ENCODE data around the gene ARHGEF4.

Gene ARHGEF4

GRCh38 chr2:130820279-130820861 is 16.3 kb upstream of the ARHGEF4 start:
- no peak for DNase-seq

GRCh38 chr2:130821867-130822266 is 14.8 kb upstream of the ARHGEF4 start:
- no peak for DNase-seq

DNA sequence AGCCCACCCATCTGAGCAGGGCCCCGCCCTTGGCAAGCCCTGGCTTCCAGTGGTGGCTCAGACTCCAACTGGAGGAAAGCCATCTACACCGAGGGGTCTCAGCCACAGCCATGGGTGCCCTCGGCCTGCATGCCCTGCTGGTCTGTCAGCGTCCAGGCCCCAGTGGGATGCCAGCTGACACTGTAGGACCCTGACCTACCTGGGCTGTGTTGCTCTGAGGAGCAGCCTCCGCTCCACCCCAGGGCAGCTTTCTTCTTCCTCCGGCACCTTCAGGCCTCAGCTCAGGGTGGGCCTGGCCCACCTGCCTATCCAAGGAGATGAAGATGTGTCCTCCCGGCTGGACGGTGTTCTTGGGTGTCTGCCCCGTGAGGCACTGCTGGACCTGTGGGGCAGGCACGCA is 13.9 kb upstream of the ARHGEF4 start:
- DNase-seq, result no peak

- DNase-seq, result no peak
Measured at GRCh38 chr2:130823171-130823885, 13.4 kb upstream of the ARHGEF4 start.

DNA sequence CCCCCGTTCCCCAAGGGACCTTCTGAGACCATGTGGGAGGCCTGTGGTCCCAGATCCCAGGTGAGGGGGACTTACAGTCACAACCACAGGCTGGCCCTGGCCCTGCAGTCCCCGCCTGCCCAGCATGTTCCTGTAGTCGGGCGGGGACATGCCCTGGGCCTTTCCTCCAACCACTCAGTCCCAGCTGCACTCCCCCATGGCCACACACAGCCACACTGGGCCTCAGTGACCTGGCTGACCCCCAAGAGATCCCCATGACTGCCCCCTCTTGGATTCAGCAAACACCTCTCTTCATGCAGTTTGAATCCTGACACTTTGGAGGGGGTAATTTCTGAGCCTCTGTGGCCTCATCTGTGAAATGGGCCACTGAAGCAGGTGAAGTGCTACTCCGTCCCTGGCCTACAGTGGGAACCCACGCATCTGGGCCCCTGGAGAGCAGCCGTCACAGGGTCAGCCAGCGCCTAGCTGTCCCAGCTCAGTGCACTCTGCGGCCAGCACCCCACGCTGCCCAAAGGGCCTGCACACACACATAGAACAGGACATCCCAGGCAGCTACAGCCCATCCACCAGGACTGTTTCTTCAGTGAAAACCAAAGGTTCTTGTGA is 12.7 kb upstream of the ARHGEF4 start:
- DNase-seq, result peak; percentile 36 to 43

- peak; percentile 59 to 73 for DNase-seq
Measured at GRCh38 chr2:130824492-130825061, 12.1 kb upstream of the ARHGEF4 start.

DNA sequence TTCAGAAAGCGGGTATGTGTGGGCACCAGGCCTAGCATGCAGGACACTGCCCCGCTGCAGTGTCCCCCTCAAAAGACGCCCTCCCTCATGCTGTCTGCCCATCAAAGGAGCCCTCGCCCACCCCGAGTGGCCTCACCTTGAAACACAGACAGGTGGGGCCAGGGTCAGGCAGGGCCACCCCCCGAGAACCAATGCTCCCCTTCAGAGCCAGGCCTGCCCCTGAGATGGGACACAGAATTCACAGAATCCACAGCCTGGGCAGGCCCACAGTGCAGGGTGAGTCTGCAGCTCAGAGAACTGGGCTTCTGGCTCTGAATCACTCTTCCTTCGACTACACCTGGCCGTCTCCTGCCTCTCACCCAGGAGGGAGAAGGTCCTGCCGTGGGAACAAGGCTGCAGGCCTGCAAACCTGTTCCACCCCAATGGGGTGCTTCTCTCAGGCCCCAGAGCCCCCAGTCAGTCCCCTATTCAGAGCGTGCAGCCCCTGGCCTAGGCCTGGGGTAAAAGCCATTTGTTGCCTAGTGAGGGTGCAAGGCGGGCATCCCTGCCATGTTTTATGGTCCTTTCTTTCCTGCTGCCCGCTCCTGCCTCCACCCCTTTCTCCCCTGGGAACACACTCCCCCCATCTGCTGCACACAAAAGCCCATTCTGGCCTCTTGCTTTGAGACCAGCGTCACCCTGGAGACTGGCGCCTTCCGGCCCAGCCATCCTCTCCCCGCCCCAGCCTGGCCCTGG is 11.3 kb upstream of the ARHGEF4 start:
- DNase-seq, result no peak

- no peak for DNase-seq
Measured at GRCh38 chr2:130825966-130826253, 10.8 kb upstream of the ARHGEF4 start.

DNA sequence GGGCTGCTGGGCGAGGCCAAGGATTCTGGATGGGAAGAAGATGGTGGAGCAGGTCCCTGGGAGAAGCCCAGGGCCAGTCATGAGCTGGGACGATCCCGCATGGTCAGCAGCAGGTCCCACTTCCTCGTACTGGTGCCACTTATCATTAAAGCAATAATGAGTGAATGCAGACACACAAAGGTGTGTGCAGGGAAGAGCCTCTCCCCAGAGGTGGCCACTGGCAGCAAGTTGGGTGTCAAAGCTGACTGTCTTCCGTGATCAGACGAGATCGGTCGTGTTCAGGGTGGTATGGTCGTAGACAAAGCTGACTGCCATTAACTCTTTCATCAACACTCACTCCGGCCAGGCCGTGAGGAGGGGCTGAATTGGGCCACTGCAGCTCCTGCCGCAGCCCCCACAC is 10.3 kb upstream of the ARHGEF4 start:
- no peak for DNase-seq

GRCh38 chr2:130826821-130827501 is 9.8 kb upstream of the ARHGEF4 start:
- DNase-seq, result no peak

DNA sequence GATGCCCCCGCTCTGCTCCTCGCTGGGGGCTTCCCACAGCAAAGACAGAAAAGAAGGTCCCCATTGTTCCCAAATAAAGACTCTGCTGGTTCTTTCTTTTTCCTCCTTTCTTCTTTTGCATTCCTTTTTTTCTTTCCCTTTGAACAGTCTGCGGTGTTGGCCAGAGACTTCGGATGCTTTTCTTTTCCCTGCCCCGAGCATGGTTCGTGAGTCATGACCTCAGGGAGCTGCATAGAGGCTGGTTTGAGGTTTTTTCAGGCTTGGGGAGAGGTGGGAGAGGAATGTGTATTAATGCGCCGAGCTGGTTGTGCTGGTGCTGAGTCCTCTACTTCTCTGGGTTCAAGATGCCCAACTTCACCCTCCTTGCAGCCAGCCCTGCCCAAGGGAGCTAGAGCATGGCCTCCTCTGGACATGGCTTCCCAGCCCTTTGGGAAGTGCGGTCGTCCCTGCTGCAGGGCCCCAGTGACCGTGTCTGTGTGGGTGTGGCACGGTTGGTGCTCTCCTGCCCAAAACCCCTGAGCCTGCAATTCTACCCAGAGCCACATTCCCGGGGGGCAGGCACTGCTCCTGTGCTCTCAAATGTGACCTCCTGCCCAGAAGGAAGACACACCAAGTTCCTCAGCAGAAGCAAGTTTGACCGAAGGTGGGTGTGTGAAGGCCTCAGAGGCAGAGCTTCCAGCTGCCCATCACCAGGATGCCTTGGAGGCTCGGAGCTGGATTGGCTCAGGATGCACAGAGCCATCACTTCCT is 9.0 kb upstream of the ARHGEF4 start:
- DNase-seq, result no peak

DNA sequence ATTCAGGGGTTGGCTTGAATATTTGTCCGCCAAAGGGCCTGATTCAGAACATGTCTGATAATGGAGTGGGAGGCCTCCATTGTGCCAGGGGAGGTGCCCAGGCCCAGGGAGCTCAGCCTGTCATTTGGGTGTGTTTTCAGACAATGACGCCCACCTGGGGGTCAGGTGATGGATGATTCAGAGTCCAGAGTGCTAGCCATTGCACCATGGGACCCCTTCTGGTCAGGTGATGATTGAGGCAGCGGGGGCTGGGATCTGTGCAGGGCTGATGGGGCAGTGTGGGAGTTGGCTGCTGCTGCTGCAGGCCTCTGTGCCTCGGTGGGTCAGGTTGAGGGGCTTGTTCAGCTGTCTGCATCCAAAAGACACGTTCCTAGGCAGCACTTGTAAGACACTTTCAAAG is 8.3 kb upstream of the ARHGEF4 start:
- DNase-seq, result no peak

- no peak for DNase-seq
Measured at GRCh38 chr2:130829015-130829414, 7.7 kb upstream of the ARHGEF4 start.

DNA sequence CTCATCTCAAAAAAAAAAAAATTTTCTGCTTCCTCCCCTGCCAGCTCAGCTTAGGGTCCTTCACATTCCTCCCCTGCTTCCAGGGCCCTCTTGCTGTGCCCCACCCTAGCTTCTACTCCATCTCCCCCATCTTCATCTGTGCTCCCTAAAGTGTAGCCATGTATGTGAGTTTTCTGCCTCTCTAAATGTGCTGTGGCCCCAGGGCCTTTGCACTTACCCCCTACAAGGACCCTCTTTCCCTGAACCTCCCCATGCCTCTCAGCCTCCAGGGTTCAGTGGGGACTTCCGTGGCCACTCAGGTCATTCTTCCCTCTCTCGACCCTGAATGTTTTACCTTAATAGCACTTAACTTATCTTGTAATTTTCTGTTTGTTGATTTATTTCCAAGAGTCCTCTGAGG is 6.2 kb upstream of the ARHGEF4 start:
- no peak for DNase-seq

GRCh38 chr2:130831356-130831755 is 5.4 kb upstream of the ARHGEF4 start:
- DNase-seq, result no peak

DNA sequence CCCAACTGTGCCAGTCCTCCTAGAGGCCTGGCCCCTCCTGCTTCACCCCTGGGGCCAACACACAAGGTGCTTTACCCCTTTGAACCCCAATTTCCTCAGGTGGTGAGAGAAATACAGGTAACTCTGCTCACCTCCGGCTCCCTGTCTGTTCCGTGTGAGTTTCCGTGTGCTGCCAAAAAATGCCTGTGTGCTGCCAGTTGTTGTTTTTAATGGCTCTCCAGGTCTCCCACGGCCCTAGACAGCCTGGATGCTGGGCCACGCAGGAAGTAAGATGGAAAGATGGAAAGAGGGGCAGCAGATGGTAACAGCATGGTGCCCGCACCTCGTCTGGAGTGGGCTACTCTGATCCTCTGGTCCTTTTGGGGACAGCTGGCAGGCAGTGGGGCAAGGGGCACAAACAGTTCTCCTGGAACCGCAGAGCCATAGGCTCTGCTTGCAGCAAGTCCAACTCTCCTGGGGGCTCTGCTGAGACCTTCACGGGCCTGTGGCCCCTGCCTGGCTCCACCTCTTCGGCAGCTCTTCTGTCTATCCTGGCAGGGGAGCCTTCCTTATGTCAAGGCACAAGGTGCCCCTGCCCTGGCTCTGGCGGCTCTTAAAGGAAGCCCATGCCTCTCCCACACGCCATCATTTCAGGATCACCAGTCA is 4.3 kb upstream of the ARHGEF4 start:
- no peak for DNase-seq

- no peak for DNase-seq
Measured at GRCh38 chr2:130834091-130834930, 2.4 kb upstream of the ARHGEF4 start.

DNA sequence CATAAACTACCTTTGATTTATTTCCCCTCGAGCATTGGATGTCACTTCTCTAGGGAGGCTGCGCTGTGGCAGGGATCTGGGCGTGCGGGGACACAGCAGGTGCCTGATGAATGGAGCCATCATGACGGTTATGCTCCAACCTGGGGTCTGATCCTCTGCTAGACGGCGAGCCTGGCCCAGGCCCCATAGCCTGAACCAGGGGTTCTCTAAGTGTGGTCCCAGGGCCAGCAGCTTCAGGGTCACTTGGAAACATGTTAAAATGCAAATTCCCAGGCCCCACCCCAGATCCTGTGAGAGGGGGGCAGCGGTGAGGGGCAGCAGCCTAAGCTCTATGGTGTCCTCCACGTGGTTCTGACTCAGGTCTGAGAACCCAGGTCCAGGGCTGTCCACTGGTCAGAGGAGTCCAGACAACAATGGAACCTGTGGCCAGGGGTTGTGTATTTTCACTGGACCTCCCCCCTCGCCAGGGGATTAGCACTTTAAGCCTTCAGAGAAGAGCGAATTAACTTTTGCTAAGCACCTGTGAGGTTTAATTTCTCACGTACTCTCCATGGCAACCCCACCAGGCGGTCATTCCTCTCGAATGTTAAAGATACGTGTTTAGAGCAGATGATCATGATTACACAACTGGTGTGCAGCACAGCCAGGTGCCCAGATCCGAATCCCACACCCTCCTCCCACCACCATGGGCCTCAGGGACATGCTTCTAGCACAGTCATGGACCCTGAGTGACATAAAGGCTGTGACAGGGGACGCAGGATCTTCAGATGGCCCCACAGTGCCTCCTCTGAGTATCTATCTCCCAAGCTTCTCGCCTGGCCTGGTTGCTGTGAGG is 1.6 kb upstream of the ARHGEF4 start:
- no peak for DNase-seq

DNA sequence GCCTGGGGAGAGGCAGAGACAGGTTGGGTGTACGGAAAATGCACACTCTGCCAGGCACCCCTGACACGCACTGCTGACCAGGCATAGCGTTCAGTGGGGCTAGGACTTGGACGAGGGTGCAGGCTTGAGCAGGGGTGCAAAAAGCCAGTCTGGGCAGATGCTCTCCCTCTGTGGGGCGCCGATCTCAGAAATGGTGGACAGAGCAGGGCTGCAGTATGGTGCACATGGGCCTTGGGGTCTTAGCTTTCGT is 1.0 kb upstream of the ARHGEF4 start:
- no peak for DNase-seq

GRCh38 chr2:130837175-130837810 is 579 bp downstream of the ARHGEF4 start:
- no peak for DNase-seq

All from activated CD4-positive, alpha-beta T cell treated with anti-CD3 and anti-CD28 coated beads, Interleukin-2, amount 50 U/mL, for 48 hours (primary cell).